Tibial artery (tissue), 4 donors: Measurements from ENCODE around the gene CAPN11.

Experiments used
- DNase-seq, 2 donors: peaks; one replicate each; pipeline ENCODE4 v3.0.0-alpha.2; 2019
- H3K27ac ChIP-seq, 2 donors: fragments of 200-600 bp; sonication (generic) in 1 of 2; 1 replicate in 1 of 2; 2 replicates in 1 of 2; pipeline ENCODE4 v1.5.1; 2018 to 2019; ENCODE audit warnings: mild to moderate bottlenecking in 1 of 2
- H3K27me3 ChIP-seq, 2 donors: fragments of 200-600 bp; sonication (generic) in 1 of 2; one replicate each; pipeline versions ENCODE4 v1.5.1 to v1.6.0; 2016 to 2019
- H3K36me3 ChIP-seq, 3 donors: fragments of 200-600 bp; sonication (generic) in 2 of 3; one replicate each; pipeline ENCODE4 v1.5.1; 2016 to 2019; ENCODE audit warnings: mild to moderate bottlenecking in 2 of 3
- H3K4me1 ChIP-seq, 4 donors: fragments of 200-600 bp; sonication (generic) in 2 of 4; 1 replicate in 3 of 4; 2 replicates in 1 of 4; pipeline ENCODE4 v1.5.1; 2016 to 2019
- H3K4me3 ChIP-seq, 2 donors: fragments of 200-600 bp; sonication (generic) in 1 of 2; 1 replicate in 1 of 2; 2 replicates in 1 of 2; pipeline ENCODE4 v1.5.1; 2018 to 2019; ENCODE audit warnings: mild to moderate bottlenecking in 2 of 2
- H3K9me3 ChIP-seq, 3 donors: fragments of 200-600 bp; sonication (generic) in 1 of 3; one replicate each; pipeline ENCODE4 v1.5.1; 2016 to 2019
- CTCF ChIP-seq, 2 experiments: fragments of 200-600 bp in 1 of 2; fragments of 450-650 bp in 1 of 2; IDR thresholded peaks; one replicate each; pipeline ENCODE4 v1.5.1; 2017 to 2019; ENCODE audit warnings: antibody characterized with exemption in 2 of 2, mild to moderate bottlenecking in 1 of 2, moderate library complexity in 1 of 2
- intact Hi-C: fragments of 100-400 bp; cut with DNase I; formaldehyde crosslinking; loops from one replicate; pipeline ENCODE4 v1.15.0; 2023; ENCODE audit warnings: low total_unique reads

Gene CAPN11

GRCh38 chr6:44133981-44134711 lies 24.5 kb upstream of the CAPN11 start:
- Histone ChIP-seq H3K27me3 (no peaks in the 10 kb centered on the region), H3K4me1 (peaks cover 0 to 14% (median 9%) of the 10 kb centered on the region in 4 donors), H3K4me3 (no peak overlapping the region), H3K9me3 (no peaks in the 10 kb centered on the region), H3K36me3 (peaks cover 11 to 47% (median 45%) of the 10 kb centered on the region in 3 donors), H3K27ac (no peak overlapping the region)
- intact Hi-C loops: no loop called here
- no peak for DNase-seq
- no peak for TF ChIP-seq CTCF (IDR thresholded peaks at IDR 0.05)

- Histone ChIP-seq H3K36me3 (peaks cover 18 to 58% (median 54%) of the 10 kb centered on the region in 3 donors), H3K4me1 (peaks cover 0 to 14% (median 9%) of the 10 kb centered on the region in 4 donors), H3K27me3 (no peaks in the 10 kb centered on the region), H3K27ac (no peak overlapping the region), H3K9me3 (no peaks in the 10 kb centered on the region), H3K4me3 (no peak overlapping the region)
- no peak for TF ChIP-seq CTCF (IDR thresholded peaks at IDR 0.05)
- DNase-seq: no peak
- intact Hi-C loops: no loop called here
Observed at GRCh38 chr6:44135173-44135758, 23.4 kb upstream of the CAPN11 start.

- Histone ChIP-seq H3K4me1 (peaks cover 0 to 14% (median 9%) of the 10 kb centered on the region in 4 donors), H3K36me3 (peaks cover 24 to 65% (median 60%) of the 10 kb centered on the region in 3 donors)
Observed at GRCh38 chr6:44135875-44136274, 22.7 kb upstream of the CAPN11 start.

GRCh38 chr6:44138717-44139350 lies 19.8 kb upstream of the CAPN11 start:
- Histone ChIP-seq H3K4me3 (no peak overlapping the region), H3K27me3 (no peaks in the 10 kb centered on the region), H3K27ac (no peak overlapping the region), H3K9me3 (no peaks in the 10 kb centered on the region), H3K4me1 (peaks cover 0 to 3% (median 1%) of the 10 kb centered on the region in 4 donors), H3K36me3 (peaks cover 36 to 92% (median 75%) of the 10 kb centered on the region in 3 donors)
- intact Hi-C loops: no loop called here
- no peak for TF ChIP-seq CTCF (IDR thresholded peaks at IDR 0.05)
- no peak for DNase-seq

More at GRCh38 chr6:44135875-44136274, 22.7 kb upstream of the CAPN11 start:
- no peak overlapping the region for H3K4me3 ChIP-seq
- DNase-seq: no peak
- no peaks in the 10 kb centered on the region for H3K9me3 ChIP-seq
- no peak overlapping the region for H3K27ac ChIP-seq
- H3K27me3 ChIP-seq: no peaks in the 10 kb centered on the region
- intact Hi-C loops: no loop called here
- no peak for TF ChIP-seq CTCF (IDR thresholded peaks at IDR 0.05)

- H3K27ac ChIP-seq: no peak overlapping the region
- no peaks in the 10 kb centered on the region for H3K9me3 ChIP-seq
- no peaks in the 10 kb centered on the region for H3K4me1 ChIP-seq
- DNase-seq: no peak
- no peak for TF ChIP-seq CTCF (IDR thresholded peaks at IDR 0.05)
- H3K36me3 ChIP-seq: peaks cover 40 to 97% (median 80%) of the 10 kb centered on the region in 3 donors
- no peak overlapping the region for H3K4me3 ChIP-seq
- H3K27me3 ChIP-seq: no peaks in the 10 kb centered on the region
- intact Hi-C loops: no loop called here
Observed at GRCh38 chr6:44139351-44139743, 19.3 kb upstream of the CAPN11 start.
